Stomach (tissue), 4 donors: ENCODE measurements around the gene LMBR1L.

ENCODE experiments used
- POLR2A ChIP-seq, 4 donors: fragments of 450-650 bp; IDR thresholded peaks; one replicate each; pipeline ENCODE4 v1.6.1; 2016; ENCODE audit warnings: antibody characterized with exemption in 4 of 4, control low read depth in 2 of 4, mild to moderate bottlenecking in 1 of 4, moderate library complexity in 1 of 4
- POLR2AphosphoS5 ChIP-seq, 3 donors: sonication (generic); formaldehyde crosslinking; IDR thresholded peaks; one replicate each; pipeline ENCODE4 v1.6.1; 2016; ENCODE audit warnings: antibody characterized with exemption in 3 of 3
- TF ChIP-seq, protein P1 (sequence below), 7 experiments: fragments of 450-650 bp in 4 of 7; fragments of 200-600 bp in 3 of 7; sonication (generic) in 3 of 7; IDR thresholded peaks; one replicate each; pipeline ENCODE4 v1.5.1; 2016 to 2019; ENCODE audit warnings: antibody characterized with exemption in 7 of 7, control low read depth in 2 of 7, mild to moderate bottlenecking in 1 of 7

GRCh38 chr12:49093792-49094159, 16.9 kb downstream of the LMBR1L start:
- TF ChIP-seq POLR2AphosphoS5 (IDR thresholded peaks at IDR 0.05) = no peak
- TF ChIP-seq, protein P1, sequence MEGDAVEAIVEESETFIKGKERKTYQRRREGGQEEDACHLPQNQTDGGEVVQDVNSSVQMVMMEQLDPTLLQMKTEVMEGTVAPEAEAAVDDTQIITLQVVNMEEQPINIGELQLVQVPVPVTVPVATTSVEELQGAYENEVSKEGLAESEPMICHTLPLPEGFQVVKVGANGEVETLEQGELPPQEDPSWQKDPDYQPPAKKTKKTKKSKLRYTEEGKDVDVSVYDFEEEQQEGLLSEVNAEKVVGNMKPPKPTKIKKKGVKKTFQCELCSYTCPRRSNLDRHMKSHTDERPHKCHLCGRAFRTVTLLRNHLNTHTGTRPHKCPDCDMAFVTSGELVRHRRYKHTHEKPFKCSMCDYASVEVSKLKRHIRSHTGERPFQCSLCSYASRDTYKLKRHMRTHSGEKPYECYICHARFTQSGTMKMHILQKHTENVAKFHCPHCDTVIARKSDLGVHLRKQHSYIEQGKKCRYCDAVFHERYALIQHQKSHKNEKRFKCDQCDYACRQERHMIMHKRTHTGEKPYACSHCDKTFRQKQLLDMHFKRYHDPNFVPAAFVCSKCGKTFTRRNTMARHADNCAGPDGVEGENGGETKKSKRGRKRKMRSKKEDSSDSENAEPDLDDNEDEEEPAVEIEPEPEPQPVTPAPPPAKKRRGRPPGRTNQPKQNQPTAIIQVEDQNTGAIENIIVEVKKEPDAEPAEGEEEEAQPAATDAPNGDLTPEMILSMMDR (IDR thresholded peaks at IDR 0.05) = no peak
- no peak for TF ChIP-seq POLR2A (IDR thresholded peaks at IDR 0.05)
